Measurements from ENCODE around the gene MDFI.

The MDFI gene

GRCh38 chr6:41671376-41671775 lies 33.1 kb downstream of the MDFI start:
- no peak for TF ChIP-seq SIN3A (IDR thresholded peaks at IDR 0.05; ENCODE audit: borderline replicate concordance, insufficient read depth, low read length)
- no peak for TF ChIP-seq TAF1 (IDR thresholded peaks at IDR 0.05; ENCODE audit: borderline replicate concordance, insufficient read depth, low read length)
- TF ChIP-seq, protein P1, sequence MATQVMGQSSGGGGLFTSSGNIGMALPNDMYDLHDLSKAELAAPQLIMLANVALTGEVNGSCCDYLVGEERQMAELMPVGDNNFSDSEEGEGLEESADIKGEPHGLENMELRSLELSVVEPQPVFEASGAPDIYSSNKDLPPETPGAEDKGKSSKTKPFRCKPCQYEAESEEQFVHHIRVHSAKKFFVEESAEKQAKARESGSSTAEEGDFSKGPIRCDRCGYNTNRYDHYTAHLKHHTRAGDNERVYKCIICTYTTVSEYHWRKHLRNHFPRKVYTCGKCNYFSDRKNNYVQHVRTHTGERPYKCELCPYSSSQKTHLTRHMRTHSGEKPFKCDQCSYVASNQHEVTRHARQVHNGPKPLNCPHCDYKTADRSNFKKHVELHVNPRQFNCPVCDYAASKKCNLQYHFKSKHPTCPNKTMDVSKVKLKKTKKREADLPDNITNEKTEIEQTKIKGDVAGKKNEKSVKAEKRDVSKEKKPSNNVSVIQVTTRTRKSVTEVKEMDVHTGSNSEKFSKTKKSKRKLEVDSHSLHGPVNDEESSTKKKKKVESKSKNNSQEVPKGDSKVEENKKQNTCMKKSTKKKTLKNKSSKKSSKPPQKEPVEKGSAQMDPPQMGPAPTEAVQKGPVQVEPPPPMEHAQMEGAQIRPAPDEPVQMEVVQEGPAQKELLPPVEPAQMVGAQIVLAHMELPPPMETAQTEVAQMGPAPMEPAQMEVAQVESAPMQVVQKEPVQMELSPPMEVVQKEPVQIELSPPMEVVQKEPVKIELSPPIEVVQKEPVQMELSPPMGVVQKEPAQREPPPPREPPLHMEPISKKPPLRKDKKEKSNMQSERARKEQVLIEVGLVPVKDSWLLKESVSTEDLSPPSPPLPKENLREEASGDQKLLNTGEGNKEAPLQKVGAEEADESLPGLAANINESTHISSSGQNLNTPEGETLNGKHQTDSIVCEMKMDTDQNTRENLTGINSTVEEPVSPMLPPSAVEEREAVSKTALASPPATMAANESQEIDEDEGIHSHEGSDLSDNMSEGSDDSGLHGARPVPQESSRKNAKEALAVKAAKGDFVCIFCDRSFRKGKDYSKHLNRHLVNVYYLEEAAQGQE (IDR thresholded peaks at IDR 0.05; ENCODE audit: insufficient read depth in 1 of 2, low read depth in 2 of 2, low read length in 2 of 2): no peak
- TF ChIP-seq FOXP2 (optimal IDR thresholded peaks at IDR 0.05; ENCODE audit: borderline replicate concordance, extremely low read depth, extremely low read length, insufficient read depth): no peak
- TF ChIP-seq POLR2AphosphoS5 (IDR thresholded peaks at IDR 0.05; ENCODE audit: low read depth, low read length): no peak

DNA sequence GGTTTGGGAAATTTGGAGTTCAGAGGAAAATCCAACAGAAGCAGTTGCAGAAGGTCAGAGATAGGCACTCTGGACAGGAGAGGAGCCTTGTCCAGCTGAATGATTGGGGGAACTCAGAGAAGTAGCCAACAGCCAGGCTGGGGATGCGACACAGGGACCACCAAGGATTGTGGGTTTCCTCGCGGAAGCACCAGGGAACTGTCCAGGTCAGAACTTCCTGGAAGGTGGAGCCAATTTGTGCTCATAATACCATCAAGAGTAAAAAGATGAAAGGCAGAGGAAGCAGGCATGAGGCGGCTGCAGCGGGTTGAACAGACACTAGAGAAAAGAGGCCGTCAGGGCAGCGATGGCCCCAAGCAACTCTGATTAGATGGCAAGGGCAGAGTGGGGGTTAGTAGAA lies 33.7 kb downstream of the MDFI start:
- TF ChIP-seq, protein P1 (IDR thresholded peaks at IDR 0.05; ENCODE audit: insufficient read depth in 1 of 2, low read depth in 2 of 2, low read length in 2 of 2): peak; percentile 77 to 87
- no peak for TF ChIP-seq POLR2AphosphoS5 (IDR thresholded peaks at IDR 0.05; ENCODE audit: low read depth, low read length)
- no peak for TF ChIP-seq FOXP2 (optimal IDR thresholded peaks at IDR 0.05; ENCODE audit: borderline replicate concordance, extremely low read depth, extremely low read length, insufficient read depth)

DNA sequence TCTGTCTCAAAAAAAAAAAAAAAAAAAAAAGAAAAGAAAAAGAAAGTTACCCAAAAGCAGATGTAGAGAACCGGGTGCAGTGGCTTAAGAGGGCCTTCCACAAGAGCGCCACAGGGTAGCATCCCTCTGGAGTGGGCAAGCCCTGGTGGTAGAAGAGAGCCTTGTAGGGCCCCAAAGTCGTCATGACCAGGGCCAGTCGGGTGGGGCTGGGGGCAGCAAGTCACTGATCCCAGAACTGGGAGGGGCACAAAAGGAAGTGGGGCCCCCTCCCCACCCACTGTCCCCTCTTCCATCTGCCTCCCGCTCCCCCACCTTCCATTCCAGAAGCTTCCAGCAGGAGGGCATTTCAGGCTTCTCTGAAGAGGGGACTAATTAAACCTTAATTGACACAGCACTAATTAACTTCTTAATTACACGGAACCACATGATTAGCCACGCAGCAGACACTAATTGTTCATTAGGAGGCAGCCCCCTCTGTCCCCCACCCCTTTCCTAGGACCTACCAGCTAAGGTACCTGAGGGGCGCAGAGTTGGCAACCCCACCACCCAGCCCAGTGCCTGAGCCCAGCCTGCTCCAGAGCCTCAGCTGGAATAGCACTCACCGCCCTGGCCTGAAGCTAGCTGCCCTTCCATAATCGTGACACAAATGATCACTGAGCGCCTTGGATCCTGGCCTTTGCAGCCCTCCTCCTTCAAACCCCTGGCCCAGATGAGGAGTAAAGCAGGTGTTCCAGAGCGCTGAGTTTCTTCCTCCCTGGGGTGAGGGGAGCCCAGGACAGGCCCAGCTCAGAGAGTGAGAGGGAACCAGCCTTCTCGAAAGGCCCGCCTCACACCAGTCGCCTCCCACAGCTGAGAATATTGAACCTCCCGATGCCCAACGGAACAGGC lies 34.8 kb downstream of the MDFI start:
- TF ChIP-seq SIN3A (IDR thresholded peaks at IDR 0.05; ENCODE audit: borderline replicate concordance, insufficient read depth, low read length) (no peak), TAF1 (IDR thresholded peaks at IDR 0.05; ENCODE audit: borderline replicate concordance, insufficient read depth, low read length) (no peak), FOXP2 (optimal IDR thresholded peaks at IDR 0.05; ENCODE audit: borderline replicate concordance, extremely low read depth, extremely low read length, insufficient read depth) (no peak), POLR2AphosphoS5 (IDR thresholded peaks at IDR 0.05; ENCODE audit: low read depth, low read length) (no peak)
- TF ChIP-seq, protein P1 (IDR thresholded peaks at IDR 0.05; ENCODE audit: insufficient read depth in 1 of 2, low read depth in 2 of 2, low read length in 2 of 2): no peak

DNA sequence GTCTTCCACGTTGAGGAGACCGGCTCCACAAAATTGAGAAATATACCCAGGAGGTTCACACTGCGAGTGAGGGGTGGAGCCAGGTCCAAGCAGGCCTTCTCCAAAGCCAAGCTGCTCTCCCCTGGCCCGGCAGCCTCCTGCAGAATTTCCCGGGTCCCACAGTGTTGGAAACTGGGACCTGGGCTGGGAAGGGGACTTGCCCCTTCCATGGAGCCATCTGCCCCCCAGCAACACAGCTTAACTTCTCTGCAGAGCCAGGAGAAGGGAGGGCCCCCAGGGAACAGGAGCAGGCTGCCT lies 35.4 kb downstream of the MDFI start:
- TF ChIP-seq TAF1 (IDR thresholded peaks at IDR 0.05; ENCODE audit: borderline replicate concordance, insufficient read depth, low read length) (no peak), SIN3A (IDR thresholded peaks at IDR 0.05; ENCODE audit: borderline replicate concordance, insufficient read depth, low read length) (no peak), FOXP2 (optimal IDR thresholded peaks at IDR 0.05; ENCODE audit: borderline replicate concordance, extremely low read depth, extremely low read length, insufficient read depth) (no peak), POLR2AphosphoS5 (IDR thresholded peaks at IDR 0.05; ENCODE audit: low read depth, low read length) (no peak)
- TF ChIP-seq, protein P1 (IDR thresholded peaks at IDR 0.05; ENCODE audit: insufficient read depth in 1 of 2, low read depth in 2 of 2, low read length in 2 of 2): no peak
